HG03060 (cell line): ENCODE measurements around the gene ACTC1.
"Not testable (repeated sequence)": the region's sequence is repeated elsewhere in the genome, so short reads cannot be mapped to it uniquely, and the experiment has no call there.

ENCODE experiments used
- ATAC-seq: cut with Tn5 transposase; IDR thresholded peaks from one replicate; pipeline ENCODE4 v1.9.1; 2021; ENCODE audit warnings: low read depth, moderate number of reproducible peaks; ENCODE audit not compliant: unreplicated experiment

ACTC1 gene

DNA sequence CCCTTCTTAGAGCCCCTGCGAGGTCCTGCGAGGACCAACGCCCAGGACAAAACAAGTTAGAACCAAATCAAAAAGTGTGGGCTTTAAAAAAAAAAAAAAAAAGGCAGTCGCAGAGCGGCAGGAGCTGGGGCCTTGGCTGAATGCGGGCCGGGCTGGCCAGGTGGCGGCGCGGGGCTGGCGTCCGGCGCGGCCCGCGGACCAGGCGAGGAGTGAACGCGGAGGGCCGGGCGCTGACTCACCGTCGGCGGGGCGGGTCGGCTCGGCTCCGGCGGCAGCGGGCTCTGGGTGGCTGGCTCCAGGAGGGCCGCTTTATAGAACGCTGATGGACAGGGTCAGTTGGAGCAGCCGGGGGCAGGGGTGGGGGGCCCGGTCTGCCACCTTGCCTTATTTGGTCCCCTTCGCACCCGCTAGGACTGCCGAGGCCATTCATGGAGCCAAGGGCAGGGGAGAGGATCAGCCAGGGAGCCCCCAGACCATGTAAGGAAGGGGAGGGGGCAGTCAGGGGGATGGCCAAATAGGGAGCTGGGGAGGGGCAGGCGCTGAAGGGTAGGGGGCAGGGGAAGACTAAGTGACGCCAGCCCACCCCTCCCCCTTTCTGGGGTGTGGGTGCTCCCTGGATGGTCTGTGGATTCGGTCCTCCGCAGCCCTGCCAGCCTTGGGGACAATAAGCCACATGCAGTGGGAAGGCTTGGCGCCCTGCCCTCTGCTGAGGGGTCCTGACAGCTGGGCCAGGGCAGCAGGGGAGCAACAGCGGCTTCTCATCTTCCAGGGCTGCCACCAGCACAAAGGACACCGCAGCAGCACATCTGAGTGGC, at the start of gene ACTC1:
ACTC1 (minus strand) TSS at position 283 of the 815 bp plus-strand sequence. CDS start 741 bp downstream, outside the sequence.
- no peak for ATAC-seq

DNA sequence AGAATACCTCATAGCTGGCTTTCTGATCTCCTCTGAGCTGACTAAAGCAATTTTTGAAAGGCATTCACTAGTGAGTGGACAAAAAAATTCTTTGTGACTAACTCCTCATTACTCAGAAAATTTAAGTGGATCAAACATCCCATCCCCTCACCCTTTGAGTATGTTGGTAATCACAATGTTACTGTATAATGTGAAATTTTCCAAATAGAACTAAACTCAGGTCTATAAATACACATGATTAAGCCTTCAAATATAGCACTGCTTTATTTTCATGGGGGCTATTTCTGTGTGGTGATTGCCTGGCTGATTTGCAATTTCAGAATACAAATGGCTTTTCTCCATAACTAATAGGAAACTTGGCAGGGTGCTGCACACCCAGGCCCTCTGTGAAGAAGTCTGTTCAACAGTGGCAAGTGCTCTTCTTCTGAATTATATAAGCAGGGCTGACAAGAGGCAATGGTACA, 45.9 kb upstream of the ACTC1 start:
- no peak for ATAC-seq

DNA sequence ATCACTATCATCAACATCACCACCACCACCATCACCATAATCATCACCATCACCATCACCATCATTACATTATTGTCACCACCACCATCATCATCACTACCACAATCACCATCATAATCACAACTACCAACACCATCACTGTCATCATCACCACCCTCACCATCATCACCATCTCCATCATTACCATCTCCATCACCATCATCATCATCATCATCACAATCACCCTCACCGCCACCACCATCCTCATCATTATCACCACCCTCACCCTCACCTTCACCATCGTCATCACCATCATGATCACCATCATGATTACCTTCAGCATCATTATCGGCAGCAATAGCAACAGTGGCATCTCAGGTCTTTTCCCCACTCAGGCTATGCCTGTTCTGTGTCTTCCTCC, 42.9 kb upstream of the ACTC1 start:
- ATAC-seq: no peak

DNA sequence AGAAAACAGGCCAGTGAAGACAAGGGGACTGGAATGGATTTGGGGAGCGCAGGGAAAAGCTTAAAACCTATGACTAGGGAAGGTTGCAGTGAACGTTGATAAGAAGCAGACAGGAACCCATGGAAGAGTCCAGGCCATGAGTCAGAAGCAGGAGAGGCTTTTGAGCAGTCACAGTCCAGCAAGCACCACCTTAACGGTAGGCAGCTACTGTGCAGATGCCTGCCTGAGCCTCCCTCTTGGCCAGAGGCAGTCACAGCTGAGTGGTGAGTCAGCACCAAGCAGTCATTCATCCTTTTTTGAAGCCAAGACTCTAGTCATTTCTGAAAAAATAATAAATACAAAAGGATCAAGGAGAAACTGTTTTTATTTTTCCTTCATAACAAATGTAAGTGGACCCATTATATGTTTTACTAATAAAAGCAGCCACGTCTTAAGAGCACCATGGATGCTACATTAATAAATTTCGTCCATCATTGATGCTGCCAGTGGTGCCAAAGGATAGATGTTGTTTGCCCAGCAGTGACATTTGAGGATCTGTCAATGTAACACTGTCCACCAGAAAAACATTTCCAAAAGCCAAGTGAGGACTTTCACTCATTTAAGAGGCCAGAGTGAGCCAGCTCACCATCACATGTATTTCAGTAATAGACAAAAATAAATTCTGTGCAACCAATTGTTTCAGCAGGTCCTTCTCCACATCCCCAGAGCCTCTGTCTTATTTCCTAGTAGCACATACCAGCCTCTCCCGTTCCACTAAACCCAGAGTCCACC, 42.1 kb upstream of the ACTC1 start:
- ATAC-seq: no peak

DNA sequence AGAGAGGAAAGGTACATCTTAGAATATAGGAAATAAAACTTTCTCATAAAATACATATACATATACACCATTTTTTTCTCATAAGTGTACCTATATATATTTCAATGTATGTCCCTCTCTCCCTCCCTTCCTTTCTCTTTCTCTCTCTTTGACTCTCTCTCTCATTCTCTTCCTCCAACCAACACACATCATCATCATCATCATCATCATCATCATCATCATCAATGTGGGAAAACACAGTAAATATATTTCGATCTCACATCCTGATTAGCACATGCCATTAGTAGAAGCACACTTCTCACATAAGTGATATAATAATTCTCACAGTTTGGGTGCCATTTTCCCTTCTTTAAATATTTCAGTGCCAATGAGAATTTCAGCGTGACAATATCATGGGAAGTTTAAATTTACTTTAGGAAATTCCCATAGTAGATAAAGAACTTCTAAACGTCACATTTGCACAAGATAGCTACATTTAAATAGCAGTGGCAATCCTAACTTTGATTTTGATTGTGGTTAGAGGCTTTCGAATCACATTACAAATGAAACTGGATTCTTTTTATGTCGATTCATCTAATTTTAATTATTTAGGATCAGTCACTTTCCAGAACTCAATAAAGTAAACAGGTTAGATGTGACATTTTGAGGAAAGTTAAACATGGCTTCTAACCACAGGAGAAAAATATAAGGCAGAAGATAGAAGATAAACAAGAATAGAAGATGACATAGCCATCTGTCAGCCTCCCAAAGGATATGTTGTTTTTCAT, 33.0 kb upstream of the ACTC1 start:
- no peak for ATAC-seq

DNA sequence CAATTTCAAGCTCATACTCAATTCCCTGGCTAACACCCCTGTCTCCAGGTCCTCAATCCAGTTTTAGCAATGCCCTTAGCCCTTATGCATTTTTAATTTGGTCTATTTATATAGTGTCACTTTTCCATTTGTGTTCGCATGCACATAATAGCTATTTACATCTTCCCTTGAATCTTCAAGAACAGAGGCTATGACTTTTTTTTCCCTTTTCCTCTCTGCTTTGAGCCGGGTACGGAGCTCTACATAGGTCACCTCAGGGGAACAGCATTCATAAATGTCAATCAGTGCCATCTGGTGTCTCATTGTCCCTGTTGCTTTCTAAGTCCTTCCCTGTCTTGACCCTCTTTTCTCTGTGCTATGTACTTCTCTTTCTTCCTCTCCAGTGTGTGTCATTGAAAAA, 26.5 kb upstream of the ACTC1 start:
- ATAC-seq: no peak

DNA sequence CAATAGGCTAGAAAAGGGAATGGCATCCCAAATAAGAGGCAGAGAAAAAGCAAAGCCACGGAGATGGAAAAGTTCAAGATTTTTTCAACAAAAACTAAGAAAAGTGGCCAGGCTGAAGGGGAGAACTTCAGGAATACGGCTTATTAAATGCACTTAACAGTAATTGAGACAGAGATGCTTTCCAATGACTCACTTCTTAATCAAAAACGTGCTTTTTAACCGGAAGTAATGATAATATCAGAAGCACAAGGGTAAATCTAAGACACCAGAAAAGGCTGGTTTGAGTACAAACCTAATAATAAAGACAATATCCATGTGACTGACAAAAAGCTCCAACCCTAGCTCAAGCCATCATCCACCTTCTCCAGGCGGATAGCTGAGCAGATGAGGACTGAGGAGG, 24.8 kb upstream of the ACTC1 start:
- no peak for ATAC-seq

DNA sequence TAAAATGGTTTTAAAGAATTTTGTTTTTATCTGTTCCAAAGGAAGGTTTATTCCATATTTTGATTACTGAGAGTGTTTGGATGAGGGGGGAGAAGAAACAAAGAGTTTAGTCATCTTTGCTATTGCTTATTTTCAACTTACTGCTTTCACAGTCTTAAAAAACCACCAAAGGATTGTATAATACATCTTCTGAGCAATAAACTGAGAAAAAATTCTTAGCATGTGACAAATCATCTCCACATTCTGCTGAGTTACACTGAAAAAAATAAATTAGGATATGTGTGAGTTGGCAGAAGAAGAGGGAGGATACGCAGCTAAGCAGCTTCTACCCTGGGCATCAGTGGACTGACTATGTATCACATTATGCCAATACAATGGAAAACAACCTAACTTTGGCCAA, 23.2 kb upstream of the ACTC1 start:
- no peak for ATAC-seq

DNA sequence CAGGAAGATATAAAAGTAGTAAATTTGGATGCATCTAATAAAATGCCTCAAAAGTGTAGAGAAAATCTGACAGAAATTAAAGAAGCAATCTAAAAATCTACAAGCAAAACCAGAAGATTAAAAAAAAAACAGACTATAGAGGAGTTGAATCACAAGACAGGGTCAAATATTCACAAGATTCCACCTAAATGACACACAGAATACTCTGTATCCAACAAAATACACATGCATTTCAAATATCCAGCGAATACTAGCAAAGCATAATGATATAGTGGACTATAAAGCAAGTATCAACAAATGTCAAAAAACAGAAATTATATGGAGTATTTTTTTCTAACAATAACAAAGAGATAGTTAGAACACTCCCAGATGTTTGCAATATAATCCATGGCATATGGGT, 20.5 kb upstream of the ACTC1 start:
- ATAC-seq: no peak

DNA sequence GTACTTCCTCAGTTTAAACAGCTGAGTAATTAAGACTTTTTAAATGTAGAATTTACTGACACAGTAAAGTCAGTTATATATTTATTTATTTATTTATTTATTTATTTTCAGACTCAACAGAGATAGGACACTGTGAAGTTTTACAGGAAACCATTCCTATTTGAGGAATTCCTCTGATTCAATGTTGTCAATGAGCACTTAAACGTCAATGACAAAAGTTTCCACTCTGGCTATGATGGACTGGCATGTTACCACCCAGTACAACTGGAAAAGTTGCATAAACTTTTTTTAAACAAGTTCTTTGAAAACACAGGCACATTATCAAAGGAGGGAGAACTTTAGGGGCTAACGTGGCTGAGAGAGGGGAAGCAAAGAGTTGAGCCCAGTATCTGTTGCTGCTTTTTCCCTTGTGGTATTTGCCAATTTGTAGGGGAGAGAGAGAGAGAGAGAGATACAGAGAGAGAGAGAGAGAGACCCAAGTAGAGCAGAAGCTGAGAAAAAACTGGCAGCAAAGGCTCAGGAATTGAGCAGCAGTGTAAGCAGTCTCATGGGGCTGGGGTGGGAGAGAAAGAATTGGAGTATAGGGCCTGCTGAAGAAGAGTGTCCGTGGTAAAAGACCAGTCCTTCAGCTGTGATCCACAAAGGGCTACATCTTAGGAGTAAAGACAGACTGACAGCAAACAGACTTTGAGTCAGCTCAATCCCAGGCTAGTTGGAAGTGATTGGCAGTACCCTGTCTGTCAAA, 18.3 kb upstream of the ACTC1 start:
- ATAC-seq: no peak

DNA sequence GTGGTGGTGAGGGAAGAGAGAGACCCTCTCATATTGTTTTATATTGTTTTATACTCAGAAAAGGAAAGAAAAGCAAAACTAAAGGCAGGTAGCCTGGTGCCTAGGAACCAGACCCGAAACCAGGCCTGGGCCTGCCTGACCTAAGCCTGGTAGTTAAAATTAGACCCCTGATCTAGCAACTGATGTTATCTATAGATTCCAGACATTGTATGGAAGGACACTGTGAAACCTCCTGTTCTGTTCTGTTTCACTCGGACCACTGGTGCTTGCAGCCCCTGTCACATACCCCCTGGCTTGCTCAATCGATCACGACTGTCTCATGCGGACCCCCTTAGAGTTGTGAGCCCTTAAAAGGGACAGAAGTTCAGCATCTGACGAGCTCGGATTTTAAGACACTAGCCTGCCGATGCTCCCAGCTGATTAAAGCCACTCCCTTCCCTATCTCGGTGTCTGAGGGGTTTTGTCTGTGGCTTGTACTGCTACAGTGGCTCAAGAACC, 17.6 kb upstream of the ACTC1 start:
- ATAC-seq: not testable (repeated sequence)

DNA sequence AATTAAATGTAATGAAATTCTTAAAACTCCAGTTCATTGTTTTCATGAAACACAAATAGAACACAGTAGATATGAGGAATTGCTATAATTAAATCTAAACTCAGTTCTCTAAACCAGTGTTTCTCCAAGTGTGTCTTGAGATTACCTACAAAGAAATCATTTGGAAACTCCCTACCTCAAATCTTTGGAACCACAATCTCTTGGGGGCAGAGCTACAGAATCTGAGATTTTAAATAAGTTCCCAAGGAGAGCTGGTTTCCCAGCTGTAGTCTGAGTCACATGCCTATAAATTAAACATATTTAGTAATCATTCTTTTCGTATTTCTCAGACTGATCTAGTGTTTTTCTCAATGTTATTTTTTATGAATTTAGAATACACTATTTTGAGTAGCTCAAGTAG, 17.0 kb upstream of the ACTC1 start:
- ATAC-seq: no peak

DNA sequence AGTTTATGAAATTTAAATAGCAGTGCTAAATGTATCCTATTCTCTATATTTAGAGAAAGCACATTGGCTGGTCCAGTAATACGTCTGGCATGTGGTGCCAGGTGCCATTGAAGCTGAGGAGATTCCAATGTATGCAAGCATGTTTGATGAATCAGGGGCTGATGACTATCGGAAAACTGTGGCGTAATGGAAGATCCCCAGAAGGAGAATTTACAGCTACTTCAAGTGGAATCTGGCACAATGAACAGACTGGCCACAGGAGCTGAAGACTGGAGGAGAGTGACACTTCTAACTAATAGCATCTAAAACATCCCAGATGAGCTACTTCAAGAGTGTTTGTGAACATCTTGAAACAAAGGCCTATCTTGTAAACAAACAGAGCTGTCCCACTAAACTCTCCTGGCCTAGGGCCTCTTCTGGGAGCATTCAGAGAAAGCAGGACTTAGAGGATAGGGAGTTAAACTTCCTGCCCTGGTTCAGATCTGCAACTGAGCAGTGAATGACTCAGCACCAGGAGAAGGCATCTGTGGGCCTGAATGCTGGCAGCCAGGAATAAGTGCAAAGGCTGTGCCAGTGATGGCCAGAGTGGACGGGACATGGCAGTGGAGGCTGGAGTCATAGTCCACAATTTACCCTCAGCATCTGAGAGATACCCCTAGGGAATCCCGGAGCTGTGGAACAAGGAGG, 15.2 kb upstream of the ACTC1 start:
- no peak for ATAC-seq

DNA sequence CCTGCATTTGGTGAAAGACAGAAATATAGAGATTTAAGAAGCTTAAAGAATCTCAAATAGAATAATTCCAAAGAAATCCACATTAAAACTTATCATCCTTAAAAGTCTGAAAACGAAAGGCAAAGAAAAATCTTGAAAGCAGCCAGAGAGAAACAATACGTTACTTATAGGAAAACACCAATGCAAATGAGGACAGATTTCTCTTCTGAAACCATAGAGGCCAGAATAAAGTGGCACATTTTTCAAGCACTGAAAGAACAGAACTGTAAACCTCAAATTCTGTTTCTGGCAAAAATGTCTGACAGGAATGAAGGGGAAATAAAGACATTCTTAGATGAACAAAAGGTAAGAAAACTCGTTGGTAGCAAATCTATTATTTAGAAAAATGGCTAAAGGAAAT, 13.8 kb upstream of the ACTC1 start:
- no peak for ATAC-seq

DNA sequence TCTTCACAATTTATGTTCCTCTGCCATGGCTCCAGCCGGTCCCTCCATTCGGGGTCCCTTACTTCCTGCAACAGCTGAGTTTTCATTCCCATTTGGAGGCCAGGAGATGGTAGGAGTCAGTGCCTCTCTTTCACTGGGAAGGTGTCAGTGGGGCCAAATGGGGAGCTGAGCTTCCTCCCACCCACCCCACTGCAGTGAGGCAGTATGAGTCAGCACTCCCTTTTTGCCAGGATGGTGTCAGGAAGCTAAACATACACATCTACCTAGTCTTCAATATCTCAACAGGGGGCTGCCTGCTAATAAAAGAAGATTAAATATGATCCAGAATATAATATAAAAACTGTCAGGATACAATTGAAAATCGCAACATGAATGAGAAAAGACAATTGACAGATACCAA, 12.7 kb upstream of the ACTC1 start:
- no peak for ATAC-seq

DNA sequence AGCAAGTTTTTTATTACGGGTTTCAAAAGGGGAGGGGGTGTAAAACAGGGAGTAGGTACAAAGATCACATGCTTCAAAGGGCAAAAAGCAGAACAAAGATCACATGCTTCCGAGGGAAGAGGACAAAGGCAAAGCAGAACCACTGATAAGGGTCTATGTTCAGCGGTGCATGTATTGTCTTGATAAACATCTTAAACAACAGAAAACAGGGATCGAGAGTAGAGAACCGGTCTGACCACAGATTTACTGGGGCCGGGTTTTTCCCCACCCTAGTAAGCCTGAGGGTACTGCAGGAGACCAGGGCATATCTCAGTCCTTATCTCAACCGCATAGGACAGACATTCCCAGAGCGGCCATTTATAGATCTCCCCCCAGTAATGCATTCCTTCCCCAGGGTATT, 11.9 kb upstream of the ACTC1 start:
- not testable (repeated sequence) for ATAC-seq

DNA sequence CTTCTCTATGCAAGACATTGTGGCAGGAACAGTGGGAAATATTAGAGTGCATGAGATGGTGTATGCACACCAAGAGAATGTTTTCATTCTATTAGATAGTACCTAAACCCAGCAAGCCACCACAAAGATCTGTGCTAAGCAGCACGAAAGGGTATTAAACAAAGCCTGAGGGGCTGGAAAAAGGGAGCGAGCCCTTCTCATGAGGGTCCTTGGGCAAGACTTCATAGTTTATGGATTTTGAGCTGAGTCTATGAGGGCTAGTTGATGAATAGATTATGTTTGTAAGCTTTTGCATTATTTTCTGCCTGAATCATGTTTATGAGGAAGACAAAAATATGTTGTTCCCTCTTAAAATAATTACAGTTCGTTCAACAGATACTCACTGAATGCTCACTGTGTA, 9.4 kb upstream of the ACTC1 start:
- ATAC-seq: no peak

DNA sequence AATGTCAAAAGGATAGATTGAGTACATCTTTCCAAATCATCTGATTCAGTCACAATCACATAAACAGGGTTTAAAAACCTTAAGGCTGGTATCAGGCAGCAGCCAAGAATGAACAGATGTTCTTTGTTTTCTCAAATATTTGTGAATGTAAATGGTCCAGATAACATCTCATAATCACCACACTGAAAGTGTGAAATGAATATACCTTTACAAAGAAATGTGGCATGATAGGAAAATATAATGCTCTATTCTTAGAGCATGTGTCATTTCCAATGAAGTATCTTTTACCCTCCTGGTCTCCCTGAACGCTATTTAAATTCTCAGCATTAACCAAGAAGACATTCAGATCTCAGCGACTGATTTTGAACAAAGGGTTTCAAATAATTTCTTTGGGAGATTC, 8.8 kb upstream of the ACTC1 start:
- no peak for ATAC-seq
